ENCODE measurements around the gene IFT25.

DNA sequence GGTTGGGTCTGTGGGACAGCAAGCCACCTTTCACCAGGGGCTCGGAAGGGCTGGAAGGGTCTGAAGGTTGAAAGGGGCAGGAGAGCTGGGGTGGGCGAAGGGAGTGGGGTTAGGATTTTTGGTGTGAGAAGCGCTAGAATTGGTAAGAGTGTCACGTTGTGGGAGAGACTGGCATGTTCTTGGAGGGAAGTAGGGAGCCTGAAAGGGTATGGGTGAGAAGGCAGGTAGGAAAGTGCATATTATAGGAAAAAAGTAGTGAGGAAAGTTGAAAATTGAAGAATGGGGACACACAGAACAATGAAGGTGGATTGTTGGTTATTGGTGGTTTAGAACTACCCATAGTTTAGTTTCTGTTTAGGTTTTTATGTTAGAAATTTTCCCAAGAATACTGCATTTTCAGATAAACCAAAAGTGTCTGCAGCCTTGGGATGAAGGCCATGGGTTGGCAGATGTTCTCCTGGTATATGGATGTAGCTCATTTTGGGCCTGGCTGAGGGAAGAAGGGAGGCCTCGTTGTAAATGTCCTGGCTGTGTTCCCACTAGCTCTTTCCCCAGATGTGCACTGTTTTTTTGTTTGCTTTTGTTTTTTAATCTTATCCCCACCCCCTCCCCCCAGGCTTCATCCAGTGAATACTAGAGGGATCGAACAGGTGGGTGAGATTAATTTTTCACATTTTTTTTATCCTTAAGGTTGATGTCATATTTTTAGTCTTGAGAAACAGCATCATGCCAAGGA, 1.8 kb upstream of the IFT25 start:
- TF ChIP-seq, protein P1, sequence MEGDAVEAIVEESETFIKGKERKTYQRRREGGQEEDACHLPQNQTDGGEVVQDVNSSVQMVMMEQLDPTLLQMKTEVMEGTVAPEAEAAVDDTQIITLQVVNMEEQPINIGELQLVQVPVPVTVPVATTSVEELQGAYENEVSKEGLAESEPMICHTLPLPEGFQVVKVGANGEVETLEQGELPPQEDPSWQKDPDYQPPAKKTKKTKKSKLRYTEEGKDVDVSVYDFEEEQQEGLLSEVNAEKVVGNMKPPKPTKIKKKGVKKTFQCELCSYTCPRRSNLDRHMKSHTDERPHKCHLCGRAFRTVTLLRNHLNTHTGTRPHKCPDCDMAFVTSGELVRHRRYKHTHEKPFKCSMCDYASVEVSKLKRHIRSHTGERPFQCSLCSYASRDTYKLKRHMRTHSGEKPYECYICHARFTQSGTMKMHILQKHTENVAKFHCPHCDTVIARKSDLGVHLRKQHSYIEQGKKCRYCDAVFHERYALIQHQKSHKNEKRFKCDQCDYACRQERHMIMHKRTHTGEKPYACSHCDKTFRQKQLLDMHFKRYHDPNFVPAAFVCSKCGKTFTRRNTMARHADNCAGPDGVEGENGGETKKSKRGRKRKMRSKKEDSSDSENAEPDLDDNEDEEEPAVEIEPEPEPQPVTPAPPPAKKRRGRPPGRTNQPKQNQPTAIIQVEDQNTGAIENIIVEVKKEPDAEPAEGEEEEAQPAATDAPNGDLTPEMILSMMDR (IDR thresholded peaks at IDR 0.05; ENCODE audit: insufficient read depth, low read depth, low read length) = no peak
- no peak for TF ChIP-seq EZH2 (IDR thresholded peaks at IDR 0.05; ENCODE audit: insufficient read depth, low read length)

All from astrocyte (in vitro differentiated cells and primary cell).